ENCODE measurements around the gene HNRNPAB.
"Not testable (repeated sequence)": the region's sequence is repeated elsewhere in the genome, so short reads cannot be mapped to it uniquely, and the experiment has no call there.

HNRNPAB gene

DNA sequence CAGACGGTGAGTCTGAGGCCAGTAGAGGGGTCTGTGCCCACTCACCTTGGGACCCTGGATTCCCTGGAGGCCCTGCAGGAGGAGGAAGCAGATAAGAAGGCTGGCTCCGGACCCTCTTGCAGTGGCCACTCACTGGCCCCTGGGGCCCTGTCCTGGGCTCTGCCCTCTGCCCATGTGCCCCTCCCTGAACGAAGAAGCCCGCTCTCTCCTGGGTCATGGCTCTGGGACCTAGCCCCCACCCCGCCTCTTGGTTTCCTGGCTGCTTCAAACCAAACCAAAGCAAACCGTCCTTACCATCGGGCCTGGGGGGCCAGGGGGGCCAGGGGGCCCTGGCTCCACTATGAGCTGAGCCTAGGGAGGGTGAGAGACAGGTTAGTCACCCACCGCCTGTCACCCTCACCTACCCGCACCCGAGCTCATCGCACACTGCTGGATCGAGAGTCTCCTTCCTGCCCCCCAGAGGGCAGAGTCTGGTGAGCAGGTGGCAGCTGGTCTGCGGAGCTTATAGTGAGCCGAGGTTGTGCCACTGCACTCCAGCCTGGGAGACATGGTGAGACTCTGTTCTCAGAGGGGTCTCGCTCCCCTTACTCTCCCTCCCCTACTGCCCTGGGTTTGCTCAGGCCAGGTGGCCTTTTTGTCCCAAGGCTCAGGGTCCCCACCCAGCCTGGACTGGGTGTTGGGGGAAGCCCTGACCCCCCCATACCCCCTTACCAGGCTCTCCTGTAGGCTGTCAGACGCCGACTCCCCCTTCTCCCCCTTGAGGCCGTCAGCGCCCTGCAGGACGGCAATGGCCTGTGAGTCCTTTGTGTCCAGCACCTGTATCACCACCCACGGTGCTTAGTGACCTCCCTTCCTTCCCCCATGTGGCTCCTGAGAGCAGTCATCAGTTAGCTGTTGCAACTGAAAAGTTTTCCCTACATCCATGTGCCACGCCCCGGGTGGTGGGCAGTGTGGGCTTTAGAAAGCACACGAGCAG, 43.4 kb downstream of the HNRNPAB start:
- DNase-seq = no peak

DNA sequence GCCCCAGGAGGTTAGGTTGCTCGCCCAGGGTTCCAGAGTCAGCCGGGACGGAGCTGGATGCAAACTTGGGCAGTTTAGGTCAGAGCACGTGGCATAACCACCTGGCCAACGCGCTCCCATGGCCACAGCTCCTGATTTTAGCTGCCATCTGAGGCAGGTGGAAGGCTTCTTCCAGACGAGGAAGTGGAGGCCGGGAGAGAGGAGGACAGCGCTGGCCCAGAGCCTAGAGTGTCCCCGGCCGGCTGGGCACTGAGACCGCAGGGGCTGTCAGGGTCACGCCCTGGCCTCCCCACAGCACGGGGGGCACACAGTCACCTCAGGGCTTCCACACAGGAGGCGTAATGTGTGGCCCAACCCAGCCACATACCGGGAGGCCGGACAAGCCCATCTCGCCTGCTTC, 44.4 kb downstream of the HNRNPAB start:
- no peak for DNase-seq

GRCh38 chr5:178249191-178249989, 45.1 kb downstream of the HNRNPAB start:
- peak; percentile 61 for DNase-seq

GRCh38 chr5:178250263-178250662, 45.9 kb downstream of the HNRNPAB start:
- no peak for DNase-seq

- no peak for DNase-seq
Measured at GRCh38 chr5:178252258-178252657, 47.9 kb downstream of the HNRNPAB start.

DNA sequence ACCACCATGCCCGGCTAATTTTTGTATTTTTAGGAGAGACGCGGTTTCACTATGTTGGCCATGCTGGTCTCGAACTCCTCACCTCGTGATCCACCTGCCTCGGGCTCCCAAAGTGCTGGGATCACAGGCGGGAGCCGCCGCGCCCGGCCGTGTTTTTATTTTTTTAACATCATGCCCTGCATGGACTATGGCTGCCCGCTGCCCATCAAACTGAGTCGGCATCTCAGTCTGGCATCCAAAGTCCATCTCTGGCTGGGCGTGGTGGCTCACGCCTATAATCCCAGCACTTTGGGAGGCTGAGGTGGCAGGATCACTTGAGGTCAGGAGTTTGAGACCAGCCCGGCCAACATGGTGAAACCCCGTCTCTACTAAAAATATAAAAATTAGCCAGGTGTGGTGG, 49.3 kb downstream of the HNRNPAB start:
- DNase-seq = not testable (repeated sequence)

DNA sequence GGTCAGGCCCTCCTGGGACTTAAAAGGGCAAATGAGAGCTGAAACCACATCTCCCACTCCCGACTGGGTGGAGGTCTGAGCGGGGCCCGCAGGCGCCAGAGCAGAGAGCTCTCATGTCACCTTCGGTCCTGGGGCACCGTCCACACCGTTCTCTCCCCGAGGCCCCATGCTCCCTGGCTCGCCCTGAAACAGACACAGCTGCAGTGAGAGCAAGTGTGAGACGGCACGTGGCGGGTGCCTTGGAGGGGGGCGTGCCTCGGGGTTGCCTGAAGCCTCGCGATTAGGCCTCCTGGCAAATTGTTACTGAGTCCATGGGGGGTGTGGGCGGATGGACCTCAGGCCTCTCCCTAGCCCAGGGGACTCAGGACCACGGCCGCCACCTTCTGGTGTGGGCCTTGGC, 52.4 kb downstream of the HNRNPAB start:
- no peak for DNase-seq

DNA sequence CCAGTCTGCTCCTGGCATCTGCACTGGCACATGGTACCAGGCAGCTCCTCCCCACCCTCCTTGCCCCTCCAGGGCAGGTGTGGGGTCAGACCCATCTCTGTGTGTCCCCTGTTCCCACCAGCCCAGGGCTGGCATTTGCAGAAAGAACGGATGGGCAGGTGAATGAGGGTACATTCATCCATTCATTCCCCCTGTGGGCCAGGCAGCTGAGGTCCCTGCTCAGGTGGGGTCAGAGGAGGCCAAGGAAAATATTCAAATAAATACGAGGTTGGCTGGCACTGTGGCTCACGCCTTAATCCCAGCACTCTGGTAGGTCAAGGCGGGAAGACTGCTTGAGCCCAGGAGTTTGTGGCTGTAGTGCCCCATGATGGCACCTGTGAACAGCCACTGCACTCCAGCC, 53.3 kb downstream of the HNRNPAB start:
- no peak for DNase-seq

- no peak for DNase-seq
Measured at GRCh38 chr5:178259623-178260536, 55.5 kb downstream of the HNRNPAB start.
